VCaP (cell line): ENCODE measurements around the gene NLRP12.
A peak's percentile ranks its signal among the peaks of the same experiment; 100 is the strongest.
"Not testable (repeated sequence)": the region's sequence is repeated elsewhere in the genome, so short reads cannot be mapped to it uniquely, and the experiment has no call there.

Source experiments
- H3K27ac ChIP-seq: fragments of 450-650 bp; 2 replicates; pipeline ENCODE4 v1.5.1; 2017
- CTCF ChIP-seq: fragments of 450-650 bp; conservative IDR thresholded peaks from 2 replicates; pipeline ENCODE4 v1.5.1; 2017; ENCODE audit warnings: mild to moderate bottlenecking, moderate library complexity

NLRP12 gene

GRCh38 chr19:53785196-53785889 lies 38.8 kb downstream of the NLRP12 start:
- TF ChIP-seq CTCF = no peak
- H3K27ac ChIP-seq = no peak overlapping the region

- H3K27ac ChIP-seq = no peak overlapping the region
- no peak for TF ChIP-seq CTCF
These were observed 41.4 kb downstream of the NLRP12 start for GRCh38 chr19:53782698-53783097.

GRCh38 chr19:53781332-53781731 lies 42.8 kb downstream of the NLRP12 start:
- not testable (repeated sequence) for H3K27ac ChIP-seq

- no peak for TF ChIP-seq CTCF
- no peak overlapping the region for H3K27ac ChIP-seq
These were observed 43.6 kb downstream of the NLRP12 start for GRCh38 chr19:53780506-53780905.

GRCh38 chr19:53775524-53775923 lies 48.6 kb downstream of the NLRP12 start:
- TF ChIP-seq CTCF = no peak
- H3K27ac ChIP-seq = no peak overlapping the region

GRCh38 chr19:53774491-53774890 lies 49.6 kb downstream of the NLRP12 start:
- not testable (repeated sequence) for H3K27ac ChIP-seq

- TF ChIP-seq CTCF = no peak
- no peak overlapping the region for H3K27ac ChIP-seq
These were observed 50.1 kb downstream of the NLRP12 start for GRCh38 chr19:53773999-53774398.

- H3K27ac ChIP-seq = no peak overlapping the region
- TF ChIP-seq CTCF = peak; percentile 86
These were observed 51.2 kb downstream of the NLRP12 start for GRCh38 chr19:53772943-53773342.

GRCh38 chr19:53771144-53771543 lies 53.0 kb downstream of the NLRP12 start:
- peak overlapping the region; percentile 75 for H3K27ac ChIP-seq
- no peak for TF ChIP-seq CTCF

- peak overlapping the region; percentile 75; the same call in 1 of the 2 replicates for H3K27ac ChIP-seq
These were observed 54.3 kb downstream of the NLRP12 start for GRCh38 chr19:53769696-53770309.
